ENCODE data around the gene LRMDA. TPM values are rescaled to one million over a fixed set of nuclear protein-coding genes. Genes with fewer than 3 reads are reported as not detected.

LRMDA gene
- total RNA-seq, 1 experiment from 2014 or later, result 8.0 TPM

DNA sequence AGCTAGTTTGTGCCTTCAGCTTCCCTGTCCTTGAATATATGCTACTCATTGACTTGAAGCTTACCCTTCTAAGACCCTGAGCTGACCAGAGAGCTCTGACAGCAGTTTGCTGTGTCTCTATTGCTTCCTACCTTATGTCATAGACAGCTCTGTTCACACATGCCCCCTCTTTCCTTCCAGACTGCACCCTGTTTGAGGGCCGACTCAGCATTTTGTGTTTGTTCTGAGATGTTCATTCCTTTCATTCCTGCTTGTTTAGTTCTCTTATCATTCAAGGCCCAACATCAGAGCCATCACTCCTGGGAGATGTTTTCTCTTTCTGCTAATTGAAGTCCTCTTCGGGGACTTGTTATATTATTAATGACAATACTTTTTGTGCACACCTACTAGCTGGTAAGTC is 518.9 kb downstream of the LRMDA start:
- DNase-seq (ENCODE audit: low read depth), result no peak

DNA sequence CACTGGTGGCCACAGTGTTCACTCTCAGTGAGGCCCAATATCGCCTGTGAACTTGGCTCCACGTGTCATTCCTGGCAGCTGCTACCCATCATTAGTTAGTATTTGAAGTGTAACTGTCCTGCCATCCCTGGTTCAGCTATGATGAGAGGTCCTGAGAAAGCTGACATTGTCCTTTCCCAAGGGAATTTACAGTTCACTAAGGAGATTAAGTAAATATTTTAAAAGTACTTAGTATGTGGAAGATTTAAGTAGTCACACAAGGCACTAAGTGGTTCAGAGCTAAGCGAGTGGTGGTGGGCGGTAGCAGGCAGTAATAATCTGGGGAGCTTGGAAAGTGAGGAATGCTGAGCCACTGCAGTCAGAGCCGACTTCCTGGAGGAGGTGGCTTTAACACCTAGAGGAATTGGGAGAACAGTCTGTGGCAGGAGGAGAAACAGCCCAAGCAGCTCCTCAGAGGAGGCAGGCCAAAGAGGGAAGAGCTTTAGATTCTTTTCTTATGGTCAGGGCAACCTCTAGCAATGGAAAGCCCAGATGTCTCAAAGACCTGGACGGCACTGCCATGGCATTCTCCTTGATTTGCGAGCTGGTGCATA is 519.7 kb downstream of the LRMDA start:
- DNase-seq (ENCODE audit: low read depth), result no peak

DNA sequence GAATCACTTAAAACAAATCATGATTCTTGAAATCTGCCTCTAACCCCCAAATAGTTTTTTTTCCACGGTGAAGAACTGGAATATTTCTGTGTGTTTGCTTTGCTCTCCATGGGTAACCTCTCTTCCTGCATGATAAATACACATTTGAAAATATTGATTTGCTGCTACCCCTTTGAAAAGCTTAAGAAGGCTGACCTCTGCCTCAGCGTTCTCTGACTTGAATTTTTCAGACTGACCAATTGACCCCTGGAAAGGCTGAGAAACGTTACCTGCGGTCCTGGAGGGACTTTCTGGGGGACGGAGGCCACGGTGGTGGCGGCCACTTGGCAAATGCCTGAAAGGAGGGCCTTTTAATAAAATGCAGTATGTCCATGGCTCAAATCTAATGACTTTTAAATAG is 520.2 kb downstream of the LRMDA start:
- DNase-seq (ENCODE audit: low read depth), result no peak

DNA sequence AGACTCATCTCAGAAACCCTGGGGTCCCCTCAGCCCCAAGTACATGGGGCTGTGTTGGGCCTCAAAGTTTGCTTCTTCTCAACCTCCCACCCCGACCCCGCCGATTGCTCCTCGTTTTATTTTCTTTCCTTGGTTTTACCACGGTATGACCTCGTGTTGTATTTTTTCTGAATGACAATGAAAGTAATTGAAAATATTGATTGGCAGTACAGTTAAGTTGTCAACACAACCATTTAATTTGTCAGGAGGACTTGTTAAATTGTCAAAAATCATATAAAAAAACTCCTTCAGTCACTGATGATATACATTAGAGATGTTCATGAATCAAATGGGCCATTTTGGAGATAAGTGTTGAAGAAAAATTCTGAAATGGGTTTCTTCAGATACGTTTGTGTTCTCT is 520.7 kb downstream of the LRMDA start:
- no peak for DNase-seq (ENCODE audit: low read depth)

DNA sequence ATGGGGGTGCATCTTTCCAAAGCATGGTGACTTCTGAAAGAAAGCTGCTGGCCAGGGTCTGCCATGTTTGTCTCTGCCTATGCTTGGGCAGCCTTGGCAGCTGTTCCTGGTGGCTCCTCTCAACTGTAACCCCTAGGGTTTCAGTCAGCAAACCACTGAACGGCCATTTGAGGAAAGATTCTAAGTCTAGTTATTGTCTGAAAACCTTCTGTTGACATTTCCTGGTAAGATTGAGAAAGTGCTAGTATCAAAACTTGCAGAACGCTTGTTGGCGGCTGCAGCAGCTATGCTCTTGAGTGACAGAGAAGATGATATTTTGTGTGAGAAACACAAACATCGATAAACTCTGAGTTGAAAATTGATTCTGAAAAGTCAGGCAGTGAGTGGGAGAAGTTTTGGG is 523.1 kb downstream of the LRMDA start:
- no peak for DNase-seq (ENCODE audit: low read depth)

DNA sequence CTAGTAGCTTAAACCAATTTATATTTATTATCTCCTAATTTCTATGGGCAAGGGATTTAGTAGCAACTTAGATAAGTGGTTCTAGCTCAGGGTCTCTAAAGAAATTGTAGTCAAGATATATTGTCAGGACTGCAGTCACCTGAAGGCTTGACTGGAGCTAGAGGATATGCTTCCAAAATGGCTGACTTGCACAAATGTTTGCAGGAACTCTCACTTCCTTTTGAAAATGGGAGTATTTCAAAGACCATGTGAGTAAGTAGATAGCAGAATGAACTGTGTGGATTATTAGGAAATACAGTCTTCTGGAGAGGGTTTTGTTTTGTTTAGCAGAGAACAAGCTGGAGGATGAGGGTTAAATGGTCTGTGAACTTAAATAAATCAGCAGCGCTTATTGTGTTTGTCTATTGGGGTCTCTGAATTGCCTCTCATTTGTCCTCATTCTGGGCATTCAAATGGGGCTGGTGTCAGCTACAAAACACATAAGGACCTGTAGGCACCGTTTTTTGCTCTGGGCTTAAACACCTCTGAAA is 524.6 kb downstream of the LRMDA start:
- DNase-seq (ENCODE audit: low read depth), result no peak

DNA sequence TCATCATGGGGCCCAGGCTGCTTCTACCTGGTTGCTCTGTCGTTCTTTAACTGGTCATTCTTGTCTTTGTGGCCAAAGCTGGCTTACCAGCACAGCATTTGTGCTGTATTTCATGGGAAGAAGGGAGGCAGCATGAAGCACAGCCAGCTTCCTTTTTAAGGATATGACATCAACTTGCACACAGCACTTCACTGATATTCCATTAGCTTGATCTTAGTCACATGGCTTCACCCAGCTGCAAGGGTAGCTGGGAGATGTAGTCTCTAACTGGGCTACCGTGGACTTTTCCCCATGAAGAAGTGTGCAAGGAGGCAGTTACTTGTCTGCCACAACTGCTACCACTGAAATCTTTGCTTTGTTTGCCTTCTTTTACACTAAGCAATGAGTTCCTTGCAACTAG is 525.2 kb downstream of the LRMDA start:
- peak; percentile 14 for DNase-seq (ENCODE audit: low read depth)

DNA sequence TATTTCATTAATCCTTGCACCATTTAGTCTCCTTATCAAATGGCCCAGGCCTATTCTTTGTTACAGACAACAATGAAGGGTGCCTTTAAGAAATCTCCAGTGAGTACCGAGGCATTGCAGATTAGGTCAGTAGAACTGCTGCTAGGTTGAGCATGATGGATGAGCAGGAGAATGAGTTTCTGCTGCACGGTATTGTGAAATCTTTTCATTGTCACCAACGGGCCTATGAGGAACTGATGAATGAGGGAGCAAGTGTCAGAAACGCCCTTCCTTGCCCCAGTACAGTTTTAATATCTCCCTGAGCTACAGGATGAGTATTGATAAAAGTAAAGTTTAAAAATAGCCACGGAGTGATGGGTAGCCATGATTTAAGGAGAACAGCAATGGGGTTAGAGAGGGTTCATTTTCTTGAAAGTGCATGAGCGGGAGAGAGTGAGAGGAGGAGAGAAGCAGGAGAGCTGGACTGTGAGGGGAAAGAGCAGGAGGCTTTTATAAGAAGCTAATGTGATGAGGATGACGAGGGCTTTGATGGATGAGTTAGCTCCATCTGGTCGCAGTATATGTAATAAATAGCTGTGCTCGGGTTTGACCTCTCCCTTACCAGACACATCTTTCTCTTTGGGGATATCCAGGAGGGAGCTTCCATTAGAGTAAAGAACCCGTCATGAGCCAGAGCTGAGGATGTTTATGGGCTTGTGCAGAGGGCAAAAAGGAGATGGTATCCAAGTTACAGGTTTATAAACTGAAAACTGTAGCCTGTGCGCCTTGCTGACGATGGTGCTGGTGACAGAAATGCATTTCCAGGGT is 526.1 kb downstream of the LRMDA start:
- no peak for DNase-seq (ENCODE audit: low read depth)

DNA sequence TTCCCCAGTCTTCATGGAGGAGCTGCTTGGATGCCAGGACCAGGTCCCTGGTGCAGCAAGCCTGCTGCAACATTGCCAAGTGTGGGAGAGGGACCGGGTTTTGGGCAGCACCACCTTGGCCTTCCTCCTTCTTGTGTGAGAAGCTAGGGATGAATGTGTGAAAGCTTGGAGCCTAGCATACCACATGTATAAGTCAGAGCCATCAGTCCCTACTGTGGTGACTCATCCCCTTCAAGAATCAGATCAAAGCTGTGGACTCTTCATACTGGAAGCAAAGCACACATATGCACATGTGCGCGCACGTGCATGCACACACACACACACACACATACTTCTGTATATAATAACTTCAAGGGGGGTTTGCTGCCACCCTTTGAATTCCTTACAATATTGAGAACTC is 527.8 kb downstream of the LRMDA start:
- DNase-seq (ENCODE audit: low read depth), result peak; percentile 94

DNA sequence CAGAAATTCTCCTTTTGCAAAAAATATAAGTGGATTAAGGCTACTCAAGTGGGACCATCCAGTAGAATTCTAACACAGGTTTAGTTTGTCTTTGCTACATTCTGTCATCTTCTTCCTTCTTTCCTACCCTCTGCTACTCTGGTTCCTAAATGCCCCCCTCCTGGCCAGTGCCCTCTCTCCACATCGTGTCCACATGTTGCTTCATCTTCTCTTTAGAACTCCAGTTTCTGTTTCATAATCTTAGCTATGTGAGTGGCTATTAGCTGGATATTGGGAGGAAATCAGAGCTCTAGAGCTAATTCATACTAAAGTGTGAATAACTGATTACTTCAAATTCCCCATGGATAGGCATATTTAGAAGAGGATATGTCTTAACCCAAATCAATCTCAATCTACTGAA is 528.5 kb downstream of the LRMDA start:
- no peak for DNase-seq (ENCODE audit: low read depth)

DNA sequence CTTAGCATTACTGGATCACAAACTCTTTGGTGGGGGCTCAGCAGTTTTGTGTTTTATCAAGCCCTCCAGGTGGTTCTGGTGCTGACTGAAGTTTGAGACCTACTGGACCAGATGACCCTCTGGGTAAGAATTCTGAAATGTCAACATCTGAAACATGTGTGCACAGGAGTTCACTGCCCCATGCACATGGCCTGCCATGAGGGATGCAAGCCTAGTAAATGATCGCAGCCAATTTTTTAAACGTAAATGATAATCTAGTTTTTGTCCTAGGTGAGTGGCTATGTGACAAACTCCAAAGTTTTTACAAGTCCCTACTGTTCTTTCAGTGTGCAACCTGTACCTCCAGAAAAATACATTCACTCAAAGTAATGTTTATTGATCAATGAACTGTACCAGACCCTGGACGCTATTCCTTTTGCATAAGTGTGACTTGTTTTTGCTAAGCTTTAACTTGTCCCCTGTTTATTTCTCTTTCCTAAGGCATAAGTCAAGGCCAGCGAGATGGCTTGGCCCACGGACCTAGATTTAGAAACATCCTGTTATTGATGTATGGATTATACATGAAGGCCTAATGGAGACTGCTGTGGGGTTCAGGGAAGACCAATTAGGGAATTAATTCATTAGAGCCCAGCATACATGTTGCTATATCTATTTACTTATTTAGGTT is 531.1 kb downstream of the LRMDA start:
- DNase-seq (ENCODE audit: low read depth), result no peak

DNA sequence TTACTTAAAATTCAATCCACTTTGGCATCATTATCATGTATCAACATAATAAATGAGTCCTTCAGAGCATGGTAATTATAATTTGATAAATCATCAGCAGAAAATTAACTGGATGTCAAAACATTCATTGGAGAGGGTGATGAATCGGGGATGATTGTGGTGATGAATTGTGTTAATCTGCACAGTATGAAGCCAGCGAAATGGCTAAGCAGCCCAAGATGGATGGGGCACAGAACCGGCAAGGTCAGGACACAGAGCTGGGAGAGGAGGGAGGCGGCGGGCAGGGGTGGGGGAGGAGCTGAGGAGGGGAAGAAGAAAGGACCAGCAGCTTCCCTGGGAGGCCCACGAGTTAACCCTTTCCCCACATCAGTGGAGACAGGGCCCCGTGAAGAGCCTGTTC is 536.1 kb downstream of the LRMDA start:
- DNase-seq (ENCODE audit: low read depth), result no peak

DNA sequence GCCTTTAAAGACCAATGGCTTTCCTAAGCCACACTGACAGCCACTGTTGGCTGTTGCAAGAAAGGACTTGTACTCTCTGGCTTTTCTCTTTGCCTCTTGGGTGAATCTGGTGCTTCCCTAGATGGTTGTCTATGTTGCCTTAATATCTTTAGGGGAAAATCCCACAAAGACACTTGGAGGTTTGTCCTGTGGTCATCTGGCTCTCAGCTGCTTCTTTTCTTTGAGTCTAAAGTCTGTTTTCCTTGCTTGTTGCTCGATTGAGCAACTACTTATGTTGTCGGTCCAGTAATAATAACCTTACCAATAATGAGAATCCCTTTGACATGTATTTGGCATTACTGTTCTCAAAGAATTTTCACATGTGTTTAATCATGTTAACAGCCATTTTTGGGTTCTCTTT is 537.6 kb downstream of the LRMDA start:
- DNase-seq (ENCODE audit: low read depth), result no peak

DNA sequence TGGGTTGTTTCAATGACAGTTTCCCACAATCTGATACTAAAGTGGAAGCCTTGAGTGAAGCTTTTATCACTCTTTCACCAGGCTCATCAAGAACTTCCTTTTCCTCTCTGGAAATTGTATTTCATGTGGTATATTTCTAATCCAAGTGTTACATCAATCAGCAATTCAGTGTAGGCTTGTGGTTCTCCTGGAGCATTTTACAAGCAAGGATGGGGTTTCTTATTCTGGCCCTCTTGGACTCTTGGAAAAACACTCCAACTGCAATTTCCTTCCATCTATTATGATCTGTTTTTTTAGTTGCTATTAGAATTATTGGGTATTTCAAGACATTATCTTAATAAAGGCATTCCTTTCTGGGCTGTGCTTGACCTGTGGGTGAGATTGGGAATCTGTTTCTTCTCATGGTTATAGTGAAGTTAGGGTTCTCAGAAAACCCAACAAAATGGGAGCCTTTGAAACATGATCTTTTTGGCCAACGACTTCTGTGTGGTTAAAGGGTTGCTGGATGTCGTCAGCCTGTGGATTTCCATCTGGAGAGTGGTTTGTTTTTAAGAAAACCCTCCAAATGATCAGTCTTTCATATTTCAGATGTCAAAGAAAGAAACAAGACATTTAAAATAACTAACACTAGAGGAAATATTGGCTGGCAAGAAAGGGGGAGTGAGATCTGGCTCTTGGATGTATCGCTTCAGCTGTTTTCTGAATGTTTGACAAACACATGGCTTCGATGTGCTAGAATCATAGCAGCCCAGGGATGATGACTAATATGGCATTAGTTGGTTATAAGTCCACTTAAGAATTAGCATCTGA is 540.2 kb downstream of the LRMDA start:
- peak; percentile 65 for DNase-seq (ENCODE audit: low read depth)

DNA sequence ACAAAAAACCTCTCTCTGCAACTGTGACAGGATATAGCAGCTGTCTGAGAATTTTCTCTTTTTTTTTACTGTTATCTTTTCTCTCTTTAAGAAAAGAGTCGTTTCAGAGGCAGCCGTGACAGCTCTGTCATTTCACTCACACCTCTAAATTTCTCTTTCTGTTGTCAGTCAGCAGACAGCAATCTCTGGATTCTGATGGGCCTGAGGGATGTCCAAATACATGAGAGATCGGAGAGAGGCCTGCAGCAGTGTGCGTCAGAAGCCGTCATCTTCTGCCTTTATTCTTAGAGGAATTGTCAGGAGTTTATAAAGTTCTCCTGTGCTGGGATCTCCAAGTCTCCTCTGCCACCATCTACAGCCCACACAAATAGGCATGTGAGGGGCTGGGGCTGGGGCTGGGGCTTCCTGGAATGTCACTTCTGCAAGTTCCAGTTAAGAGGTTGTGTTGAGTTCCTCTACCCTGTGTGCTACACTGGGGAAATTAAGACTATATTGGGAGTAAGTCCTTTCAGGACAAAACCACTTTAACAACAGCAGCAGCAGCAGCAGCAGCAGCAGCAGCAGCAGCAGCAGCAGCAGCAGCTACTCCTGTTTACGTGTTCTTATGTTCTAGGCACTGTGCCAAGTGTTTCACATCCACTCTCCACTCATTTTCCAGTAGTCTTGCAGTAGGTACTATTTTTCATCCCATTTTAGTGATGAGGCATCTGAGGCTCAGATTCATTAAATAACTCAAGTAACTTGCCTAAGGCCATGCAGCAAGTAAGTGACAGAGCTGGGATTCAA is 541.3 kb downstream of the LRMDA start:
- DNase-seq (ENCODE audit: low read depth), result peak; percentile 50

DNA sequence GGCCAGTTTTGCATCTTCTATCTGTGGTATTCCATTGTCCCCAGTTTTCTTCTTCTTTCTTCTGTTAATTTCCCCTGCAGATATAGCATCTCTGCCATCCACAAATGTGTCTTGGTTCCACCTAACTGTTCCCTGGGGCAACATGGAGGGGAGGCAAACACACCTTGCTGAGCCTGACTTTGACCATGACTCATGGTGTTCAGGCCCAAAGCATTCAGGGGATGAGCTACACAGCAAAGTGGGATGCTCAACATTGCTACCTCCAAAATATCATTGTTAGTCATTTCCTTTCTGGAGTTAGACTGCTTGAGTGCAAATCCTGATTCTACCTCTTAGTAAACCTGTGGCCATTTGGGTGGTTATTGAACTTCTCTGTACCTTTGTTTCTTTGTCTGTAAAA is 542.7 kb downstream of the LRMDA start:
- peak; percentile 55 for DNase-seq (ENCODE audit: low read depth)

DNA sequence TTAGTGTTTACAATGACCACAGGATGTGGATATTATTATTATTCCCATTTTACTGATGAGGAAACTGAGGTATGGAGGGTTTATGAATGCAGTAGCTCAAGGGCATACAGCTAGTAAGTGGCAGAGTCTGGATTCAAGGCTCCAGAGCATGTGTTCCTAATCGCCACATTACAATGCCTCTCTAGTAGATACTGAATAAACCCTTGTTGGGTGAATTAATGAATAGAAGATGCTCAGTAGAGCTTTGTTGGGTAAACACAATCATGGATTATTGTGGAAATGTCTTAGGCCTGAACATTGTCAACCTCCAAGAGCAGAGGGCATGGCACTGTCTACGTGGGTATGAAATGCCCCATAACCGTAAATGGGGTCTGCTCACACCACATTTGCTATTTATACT is 545.3 kb downstream of the LRMDA start:
- no peak for DNase-seq (ENCODE audit: low read depth)

DNA sequence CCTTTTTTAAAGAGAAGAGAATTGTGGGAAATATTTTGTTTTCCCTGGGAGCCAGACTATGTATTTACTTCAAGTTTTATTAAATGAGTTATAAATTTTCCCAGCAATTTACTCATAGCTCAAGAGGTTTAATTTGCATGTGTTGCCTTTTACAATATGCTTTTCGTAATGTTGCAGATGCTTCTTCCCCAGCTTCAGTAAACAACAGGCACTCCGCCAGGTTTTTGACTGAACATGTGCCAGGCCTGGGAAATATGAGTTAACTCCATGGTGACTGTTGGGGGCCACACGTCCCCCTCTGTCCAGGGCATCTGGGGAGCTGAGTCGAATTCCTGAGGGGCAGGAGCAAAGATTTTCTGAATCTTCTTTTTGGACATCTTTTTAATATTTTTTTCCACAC is 545.7 kb downstream of the LRMDA start:
- DNase-seq (ENCODE audit: low read depth), result no peak

DNA sequence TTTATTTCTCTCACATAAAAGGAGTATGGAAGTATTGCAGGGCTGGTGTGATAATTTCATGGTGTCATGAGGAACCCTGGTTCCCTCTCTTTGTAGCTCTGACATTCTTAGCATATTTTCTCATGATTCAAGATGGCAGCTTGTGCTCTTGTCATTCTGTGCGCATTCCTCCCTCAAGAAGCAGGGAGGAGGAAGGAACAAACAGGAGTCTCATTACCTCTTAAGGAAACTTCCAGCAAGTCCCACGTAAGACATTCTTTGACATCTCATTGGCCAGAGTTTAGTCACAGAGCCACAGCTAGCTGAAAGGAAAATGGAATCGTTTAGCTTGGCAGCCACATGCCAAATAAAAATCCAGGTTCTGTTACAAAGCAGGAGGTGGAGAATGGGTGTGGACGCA is 546.8 kb downstream of the LRMDA start:
- peak; percentile 45 for DNase-seq (ENCODE audit: low read depth)

DNA sequence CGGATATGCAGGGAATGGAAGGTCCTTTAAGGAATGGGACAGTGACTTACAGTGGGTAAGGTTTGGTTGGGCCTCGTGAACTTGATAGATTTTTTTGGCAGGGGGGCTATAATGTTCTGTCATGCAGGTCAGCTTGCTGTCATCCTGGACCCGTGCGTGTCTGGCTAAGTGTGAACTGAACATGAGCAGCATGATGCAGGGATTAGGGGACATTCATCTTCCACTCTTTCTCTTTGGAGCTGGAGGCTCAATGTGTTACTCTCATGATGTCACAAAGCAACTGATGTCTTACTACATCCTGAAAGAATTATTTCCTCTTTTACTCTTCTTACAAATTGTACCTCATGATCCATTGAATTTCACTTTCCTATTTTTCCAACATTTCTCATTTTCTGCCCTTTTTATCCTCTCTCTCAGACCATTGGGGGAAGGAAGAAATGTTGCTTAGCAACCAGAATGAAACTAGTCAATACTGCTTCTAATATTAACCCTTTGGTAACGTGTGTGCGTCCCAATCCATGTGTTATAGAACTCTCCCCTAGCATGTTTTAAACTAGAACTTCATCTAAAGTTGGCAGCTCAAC is 549.1 kb downstream of the LRMDA start:
- DNase-seq (ENCODE audit: low read depth), result no peak

Measured in M059J (cell line).